Stimulated activated CD4-positive, alpha-beta T cell treated with anti-CD3 and anti-CD28 coated beads, TNF-alpha, amount 100 ng/mL, for 48 hours (primary cell): Measurements from ENCODE around the gene PITPNC1.
"Not testable (repeated sequence)": the region's sequence is repeated elsewhere in the genome, so short reads cannot be mapped to it uniquely, and the experiment has no call there.

Experiments used
- DNase-seq, 3 donors: peaks; one replicate each; pipeline ENCODE4 v3.0.0-alpha.2; 2020; ENCODE audit warnings: low read depth in 3 of 3

The PITPNC1 gene

DNA sequence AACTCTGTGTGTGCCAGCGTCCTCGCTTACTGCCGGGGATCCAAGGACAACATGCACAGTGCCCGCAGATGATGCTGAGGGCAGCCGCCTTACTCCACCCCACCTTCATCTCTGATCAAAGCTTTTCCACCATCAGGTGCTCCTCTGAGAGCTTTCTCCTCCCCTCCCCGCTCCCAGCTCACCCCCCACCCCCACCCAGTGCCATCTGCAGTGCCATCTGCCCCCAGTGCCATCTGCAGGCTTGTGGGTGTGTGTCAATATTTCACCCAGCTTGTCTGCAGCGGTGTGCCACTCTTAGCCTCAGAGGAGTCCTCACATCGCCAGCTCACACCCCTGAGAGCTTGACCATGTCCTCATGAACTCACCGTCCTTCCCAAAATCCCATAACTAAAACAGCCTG is 242.5 kb downstream of the PITPNC1 start:
- DNase-seq: no peak

DNA sequence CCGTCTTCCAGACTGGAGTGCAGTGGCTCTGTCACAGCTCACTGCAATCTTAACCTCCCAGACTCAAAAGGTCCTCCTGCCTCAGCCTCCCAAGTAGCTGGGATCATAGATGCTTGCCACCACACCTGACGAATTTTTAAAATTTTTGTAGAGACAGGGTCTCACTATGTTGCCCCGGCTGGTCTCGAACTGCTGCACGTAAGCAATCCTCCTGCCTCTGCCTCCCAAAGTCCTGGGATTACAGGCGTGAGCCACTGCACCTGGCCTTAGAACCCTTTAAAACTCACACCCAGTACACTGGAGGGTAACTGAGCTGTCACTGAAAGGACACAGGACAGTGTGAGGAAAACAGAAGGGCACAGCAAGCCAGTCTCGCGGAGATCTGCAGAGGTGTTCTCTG is 243.0 kb downstream of the PITPNC1 start:
- no peak for DNase-seq

DNA sequence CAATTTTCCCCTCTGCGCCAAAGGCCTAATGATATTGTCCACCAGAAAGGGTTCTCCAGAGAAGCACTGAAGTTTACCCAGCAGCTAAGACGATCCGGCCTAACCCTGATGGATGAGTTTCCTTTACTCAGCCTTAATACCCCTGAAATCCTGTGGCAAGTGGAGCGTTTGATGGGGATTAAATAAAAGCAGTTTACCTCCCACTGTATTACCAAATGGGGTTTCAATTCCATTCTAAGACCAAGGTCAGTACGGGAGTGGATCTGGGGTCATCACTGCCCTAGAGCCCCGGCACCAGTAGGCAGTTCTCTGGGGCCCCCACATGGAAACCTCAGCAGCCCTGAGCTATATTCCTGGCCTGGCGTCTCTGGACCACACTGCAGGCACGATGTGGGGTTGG is 243.6 kb downstream of the PITPNC1 start:
- DNase-seq: no peak

DNA sequence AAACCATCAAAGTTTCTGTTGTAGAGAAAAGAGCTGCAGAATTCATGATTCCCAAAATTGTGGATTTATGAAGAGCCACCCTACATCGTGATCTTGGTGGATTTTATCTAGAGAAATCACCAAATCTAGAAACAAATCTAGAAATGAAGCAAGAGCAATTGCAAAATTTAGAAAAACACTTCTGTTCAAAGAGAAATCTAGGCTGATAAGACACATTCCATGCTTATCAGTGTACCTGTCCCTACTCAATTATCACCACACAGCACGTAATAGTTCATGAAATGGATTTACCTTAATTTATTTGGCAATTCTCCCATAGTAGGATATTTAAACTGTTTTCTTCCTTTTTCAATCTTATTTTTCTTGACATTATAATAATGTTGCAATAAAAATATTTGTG is 246.7 kb downstream of the PITPNC1 start:
- DNase-seq: no peak

DNA sequence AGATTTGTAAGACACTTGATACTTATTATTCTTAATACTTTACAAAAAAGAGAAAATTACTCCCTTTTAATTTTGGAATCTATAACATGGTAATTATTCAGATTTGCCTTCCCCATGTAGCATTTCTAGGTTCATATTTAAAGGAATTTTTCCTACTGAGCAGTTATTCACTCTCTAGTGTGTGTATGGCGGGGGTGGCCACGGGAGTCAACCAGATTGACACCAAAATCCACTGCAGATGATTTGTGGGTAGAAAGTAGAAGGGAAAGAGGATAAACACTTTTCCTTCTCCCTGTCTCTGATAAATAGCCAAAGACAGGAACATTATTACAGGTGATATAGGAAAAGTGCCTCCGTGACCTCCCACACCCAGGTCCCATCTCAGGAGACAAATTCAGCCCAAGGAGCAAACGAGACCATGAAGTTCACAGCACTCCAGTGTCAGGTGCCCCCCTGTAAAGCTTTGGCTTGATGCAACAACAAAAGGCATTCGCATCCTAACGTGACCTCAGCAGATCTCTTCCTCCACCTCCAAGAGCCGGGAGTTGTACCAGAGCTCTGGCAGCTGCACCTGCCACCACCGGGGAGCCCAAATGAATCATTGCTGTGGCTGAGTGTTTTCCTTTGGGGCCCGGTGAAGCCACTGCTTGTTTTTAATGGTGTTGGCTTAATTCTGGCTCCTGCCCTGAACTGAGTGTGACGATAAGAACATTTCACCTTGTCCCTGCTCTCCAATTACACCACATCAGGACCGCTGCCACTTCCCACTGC is 248.0 kb downstream of the PITPNC1 start:
- DNase-seq: no peak

DNA sequence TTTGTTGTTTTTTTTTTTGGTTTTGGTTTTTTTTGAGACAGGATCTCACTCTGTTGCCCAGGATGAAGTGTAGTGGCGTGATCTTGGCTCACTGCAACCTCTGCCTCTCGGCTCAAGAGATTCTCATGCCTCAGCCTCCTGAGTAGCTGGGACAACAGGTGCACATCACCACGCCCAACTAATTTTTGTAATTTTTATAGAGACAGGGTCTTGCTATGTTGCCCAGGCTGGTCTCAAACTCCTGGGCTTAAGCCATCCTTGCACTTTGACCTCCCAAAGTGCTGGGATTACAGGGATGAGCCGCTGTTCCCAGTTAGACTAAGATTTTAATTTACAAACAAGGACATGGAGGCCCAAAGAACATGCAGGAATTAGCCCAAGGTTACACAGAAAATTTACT is 248.9 kb downstream of the PITPNC1 start:
- no peak for DNase-seq

DNA sequence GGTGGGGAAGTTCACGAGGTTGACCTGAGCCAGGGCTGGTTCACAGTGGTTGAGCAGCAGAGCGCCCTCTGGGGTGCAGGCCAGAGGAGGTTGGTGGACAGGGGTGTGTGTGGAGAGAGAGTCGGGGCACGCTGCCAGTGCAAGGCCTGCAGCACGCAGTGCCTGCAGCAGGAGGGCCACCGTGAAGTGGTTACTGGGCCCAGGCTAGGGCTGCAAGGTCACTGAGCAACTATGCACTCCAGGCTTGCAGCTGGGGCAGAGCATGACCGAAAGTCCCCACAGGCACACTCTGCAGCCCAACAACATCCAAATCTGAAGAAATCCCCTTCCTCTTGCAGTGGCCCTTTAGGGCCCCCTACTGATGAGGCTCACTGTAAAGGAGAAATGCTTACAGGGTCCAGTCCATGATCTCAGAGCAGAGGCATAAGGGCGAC is 251.5 kb downstream of the PITPNC1 start:
- DNase-seq: no peak

DNA sequence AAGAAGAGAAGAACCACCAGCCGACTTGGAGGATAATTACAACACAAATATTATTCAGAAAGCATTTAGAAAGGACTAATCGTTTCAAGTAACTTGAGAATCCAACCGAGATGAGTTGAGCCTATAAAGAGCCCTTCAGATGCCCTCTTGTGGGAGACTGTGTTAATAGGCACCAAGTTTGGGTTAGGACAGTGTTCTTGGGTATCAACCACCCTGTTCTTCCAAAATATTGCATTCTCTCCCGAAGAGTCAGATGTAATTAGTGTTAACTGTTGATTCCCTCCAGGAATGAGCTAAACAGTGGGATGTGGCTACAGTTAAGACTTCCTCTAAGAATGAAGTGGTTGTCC is 252.9 kb downstream of the PITPNC1 start:
- no peak for DNase-seq

DNA sequence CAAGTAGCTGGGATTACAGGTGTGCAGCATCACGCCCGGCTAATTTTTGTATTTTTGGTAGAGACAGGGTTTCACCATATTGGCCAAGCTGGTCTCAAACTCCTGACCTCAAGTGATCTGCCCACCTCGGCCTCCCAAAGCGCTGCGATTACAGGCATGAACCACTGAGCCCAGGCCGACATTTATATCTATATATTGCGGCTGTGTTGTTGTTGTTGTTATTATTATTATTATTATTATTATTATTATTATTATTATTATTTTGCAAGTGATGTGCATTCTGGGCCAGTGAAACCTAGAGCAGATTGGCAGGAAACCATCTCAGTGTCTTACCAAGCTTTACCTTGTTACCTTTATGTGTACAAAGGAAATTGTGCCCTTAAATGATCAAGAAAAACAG is 253.8 kb downstream of the PITPNC1 start:
- DNase-seq: not testable (repeated sequence)

DNA sequence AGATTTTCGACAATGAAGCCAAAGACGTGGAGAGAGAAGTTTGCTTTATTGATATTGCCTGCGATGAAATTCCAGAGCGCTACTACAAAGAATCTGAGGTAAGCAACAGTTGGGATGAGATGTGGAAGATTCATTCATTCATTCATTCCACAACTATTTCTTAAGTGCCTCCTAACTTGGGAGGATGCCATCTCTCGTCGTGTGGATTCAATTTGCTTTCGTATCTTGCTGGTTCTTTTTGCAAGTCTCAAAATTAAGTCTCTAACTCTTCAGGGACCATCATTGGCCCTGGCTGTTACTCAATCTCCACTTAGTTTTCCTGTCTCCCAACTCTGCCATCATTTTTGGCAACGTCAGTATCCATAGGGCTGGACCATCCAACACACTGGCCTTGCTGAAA is 255.1 kb downstream of the PITPNC1 start:
- DNase-seq: no peak

DNA sequence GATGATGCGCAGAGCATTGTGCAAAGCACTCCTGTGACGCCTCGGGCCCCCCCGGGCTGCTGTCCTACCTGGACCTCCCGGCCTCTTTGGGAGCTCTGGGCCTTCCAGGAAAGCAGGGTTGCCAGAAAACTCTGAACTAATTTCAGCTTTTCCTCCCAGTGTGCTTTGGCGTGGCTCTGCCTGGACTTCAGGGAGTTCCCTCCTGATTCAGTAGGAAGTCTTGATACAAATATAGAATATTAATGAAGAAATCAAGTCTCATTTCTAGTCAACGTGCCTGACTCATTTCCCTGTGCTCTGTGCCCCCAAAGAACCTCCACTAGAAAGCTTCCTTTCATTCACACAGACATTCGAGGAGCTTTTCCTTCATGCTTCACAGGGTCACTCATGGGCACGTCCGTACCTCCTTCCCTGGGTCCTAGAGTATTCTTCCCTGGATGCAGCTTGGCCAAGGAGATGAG is 256.7 kb downstream of the PITPNC1 start:
- no peak for DNase-seq

DNA sequence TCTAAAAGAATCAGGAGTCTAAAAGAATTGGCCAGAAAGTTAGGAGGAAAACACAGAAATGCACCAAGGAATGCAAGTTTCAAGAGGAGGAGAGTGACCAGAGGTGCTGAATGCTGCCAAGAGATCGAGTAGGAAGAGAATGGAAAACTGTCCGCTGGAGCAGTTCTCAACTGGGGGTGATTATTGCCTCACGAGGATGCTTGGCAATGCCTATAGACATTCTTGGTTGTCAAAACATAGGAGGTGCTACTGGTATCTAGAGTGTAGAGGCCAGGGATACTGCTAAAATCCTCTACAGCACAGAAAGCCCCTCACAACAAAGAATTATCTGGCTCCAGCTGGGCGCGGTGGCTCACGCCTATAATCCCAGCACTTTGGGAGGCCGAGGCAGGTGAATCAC is 258.6 kb downstream of the PITPNC1 start:
- DNase-seq: no peak

DNA sequence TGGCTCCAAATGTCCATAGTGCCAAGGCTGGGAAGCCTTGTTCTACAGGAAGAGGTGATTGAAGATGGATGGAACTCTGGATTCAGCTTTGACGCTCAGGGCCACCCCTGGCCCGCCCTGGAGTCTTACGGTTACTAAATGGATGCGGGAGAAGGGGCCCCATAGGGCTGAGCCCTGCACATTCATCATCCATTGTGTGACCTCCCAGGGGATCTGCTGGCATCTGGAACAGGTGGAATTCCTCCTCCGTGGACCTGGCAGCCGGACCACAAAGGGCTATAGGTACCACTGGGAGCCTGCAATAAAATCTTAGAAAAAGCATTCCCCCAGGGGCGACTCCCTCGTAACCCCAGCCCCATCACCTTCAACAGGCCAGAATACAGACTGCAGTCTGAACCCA is 259.2 kb downstream of the PITPNC1 start:
- no peak for DNase-seq

DNA sequence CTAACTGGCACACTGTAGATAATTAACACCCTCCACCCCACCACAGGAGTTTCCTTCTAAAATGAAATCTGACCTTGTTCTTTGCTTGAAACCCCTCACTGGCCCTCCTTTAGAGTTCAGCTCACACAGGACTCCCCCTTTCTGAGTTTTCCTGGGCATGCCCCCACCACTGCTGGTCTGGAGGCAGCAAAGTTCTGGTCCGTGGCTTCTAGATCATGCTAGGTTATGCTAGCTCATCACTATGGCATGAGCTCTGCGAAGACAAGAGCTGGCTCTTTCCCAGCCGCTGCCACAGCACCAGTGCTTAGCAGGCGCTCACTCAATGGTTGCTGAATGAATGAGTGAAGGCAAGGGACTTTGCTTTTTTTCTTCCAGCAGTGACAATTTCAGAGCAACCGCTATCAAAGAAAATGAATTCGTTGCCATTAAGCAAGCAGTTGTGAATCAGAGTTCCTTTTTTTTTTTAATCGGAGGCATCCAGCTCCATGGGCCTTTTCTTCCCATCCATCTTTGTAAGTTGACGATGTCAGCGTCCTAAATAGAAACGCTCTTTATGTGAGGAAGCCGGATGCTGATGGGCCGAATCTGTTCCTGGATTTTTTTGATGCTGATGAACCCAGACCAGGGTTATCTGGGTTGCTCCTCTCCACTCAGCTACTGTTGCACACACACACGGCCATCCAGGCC is 259.9 kb downstream of the PITPNC1 start:
- DNase-seq: no peak

DNA sequence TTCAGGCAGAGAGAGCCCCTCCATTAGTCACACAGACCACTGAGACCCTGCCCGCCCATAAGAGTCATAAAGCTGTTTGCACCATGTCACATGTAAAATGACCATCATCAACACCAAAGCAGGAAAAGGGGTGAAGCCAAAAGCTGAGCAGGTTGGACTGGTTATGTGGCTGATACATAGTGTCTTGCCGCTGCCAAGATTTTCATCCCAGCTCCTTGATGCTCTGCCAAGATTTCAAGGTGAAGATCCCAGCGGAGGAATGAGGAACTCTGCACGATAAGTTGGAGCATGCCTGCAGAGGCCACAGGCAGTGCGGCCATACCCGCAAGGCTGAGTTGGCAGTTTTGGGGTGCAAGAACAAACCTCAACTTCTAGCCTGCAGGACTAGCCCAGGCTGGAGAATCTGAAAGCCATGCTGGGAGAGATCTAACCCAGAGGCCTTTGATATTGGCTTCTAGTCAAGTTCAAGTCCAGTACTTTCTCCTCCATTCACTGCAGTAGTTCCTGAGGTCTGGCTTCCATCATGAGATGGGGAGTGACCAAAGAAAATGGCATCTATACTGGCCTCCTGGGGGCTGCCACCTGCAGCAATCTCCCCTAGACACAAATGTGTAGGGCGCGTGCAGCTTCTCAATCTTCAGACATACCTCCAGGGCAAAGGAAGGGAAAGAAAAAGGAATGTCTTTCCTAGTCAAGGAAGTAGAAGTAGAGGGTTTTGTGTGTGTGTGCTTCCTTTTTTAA is 261.0 kb downstream of the PITPNC1 start:
- DNase-seq: no peak

DNA sequence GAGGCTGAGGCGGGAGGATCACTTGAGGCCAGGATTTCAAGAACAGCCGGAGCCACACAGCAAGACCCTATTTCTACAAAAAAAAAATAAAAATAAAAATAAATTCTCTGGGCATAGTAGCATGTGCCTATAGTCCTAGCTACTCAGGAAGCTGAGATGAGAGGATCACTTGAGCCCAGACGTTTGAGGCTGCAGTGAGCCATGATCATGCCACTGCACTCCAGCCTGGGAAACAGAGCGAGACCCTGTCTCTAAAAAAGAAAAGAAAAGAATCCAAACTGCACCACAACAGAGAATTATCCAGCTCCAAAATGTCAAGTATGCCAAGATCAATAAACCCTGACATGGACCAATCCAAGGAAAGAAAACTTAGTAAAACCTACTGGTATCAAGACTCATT is 261.8 kb downstream of the PITPNC1 start:
- DNase-seq: no peak

DNA sequence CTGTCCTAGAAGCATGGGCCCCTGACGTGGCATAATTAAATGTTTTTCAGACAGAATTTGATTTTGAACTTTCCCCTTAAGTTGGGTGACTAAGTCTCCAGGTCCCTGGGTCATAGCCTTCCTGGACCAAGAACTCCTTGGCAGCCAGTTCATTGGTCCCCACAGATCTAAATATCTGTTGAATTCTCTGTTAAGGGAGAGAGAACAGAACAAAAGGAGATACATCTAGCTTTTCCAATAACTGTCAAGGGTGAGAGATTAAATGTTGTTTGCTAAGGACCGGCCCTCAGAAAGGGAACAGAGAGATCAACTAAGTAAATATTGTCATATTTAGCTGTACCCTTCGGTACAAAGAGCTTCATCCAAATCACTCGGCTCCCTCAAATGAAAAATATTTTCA is 262.5 kb downstream of the PITPNC1 start:
- DNase-seq: no peak

DNA sequence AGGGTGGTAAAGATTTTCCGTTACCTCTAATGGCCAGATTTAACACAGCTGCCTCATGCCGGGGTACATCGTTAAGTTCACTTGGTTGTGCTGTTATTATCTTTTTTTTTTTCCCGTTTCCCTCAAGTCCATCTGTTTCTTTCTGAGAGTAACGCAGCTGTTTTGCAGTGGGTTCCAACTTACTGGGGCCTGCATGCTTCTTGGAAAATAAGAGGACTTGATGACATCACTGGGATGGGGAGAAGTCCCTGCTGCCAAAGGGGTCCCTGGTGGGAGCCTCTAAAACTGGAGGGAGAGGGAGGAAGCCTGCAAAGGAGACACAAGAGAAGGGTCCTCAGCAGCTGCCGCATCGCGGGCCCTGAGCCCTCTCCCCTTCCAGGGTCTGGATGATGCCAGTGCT is 262.9 kb downstream of the PITPNC1 start:
- DNase-seq: no peak

DNA sequence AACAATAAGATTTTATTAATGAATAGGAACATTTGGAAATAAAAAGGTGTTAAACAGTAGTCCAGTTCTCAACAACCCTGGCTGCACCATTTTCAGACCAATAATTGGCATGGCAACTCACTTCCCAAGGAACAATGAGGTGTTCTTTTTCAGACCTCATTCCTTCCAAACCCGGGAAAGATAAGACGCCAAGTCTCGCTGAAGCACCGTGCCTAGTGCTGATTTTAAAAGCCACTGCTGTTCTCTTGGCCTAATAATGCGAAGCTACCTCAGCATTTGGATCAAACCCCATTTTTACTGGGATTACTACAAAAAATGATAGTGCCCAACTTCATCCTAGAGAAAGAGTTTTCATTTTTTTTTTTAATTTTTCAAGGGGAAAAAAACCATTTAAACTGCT is 265.4 kb downstream of the PITPNC1 start:
- DNase-seq: no peak

DNA sequence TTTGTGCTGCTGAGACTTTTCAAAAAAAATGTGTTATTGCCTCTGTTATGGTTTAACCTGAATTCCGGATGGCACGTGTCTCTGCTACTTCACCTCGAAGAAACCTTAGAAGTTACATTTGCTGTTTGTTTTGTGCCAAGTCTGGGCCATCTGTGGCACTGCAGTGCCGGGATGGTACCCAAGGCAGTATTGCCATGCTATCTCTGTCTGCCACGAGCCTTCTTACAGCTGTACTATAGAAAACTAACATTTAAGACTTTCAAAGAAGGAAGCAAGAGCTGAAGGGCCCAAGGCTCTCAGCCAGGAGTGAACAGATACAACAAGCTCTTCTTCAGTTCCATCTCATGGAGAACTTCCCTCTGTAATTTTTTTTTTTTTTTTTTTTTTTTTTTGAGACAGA is 267.0 kb downstream of the PITPNC1 start:
- DNase-seq: no peak

DNA sequence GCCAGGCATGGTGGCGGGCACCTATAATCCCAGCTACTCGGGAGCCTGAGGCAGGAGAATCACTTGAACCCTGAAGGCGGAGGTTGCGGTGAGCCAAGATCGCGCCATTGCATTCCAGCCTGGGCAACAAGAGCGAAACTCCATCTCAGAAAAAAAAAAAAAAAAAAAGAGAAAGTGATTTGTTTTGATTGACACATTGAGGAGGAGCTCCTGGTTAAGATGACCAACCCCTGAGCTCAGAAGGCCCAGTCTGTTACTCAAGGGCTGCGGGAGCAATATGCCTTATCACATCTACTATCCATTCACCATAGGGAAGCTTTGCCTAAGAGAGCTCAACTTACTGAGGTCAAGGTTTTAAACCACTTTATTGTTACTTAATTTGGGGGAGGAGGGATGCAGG is 268.1 kb downstream of the PITPNC1 start:
- DNase-seq: not testable (repeated sequence)

DNA sequence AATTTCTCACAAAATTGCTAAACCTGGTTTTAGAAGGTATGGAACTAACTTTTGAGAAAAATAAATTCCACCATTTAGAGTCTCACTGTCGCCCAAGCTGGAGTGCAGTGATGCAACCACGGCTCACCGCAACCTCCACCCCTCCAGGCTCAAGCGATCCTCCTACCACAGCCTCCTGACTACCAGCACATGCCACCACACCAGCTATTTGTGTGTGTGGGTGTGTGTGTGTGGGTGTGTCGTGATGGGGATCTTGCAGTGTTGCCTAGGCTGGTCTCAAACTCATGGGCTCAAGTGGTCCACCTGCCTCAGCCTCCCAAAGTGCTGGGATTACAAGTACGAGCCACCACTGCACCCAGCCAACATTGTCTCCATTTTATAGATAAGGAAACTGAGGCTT is 269.4 kb downstream of the PITPNC1 start:
- DNase-seq: no peak

DNA sequence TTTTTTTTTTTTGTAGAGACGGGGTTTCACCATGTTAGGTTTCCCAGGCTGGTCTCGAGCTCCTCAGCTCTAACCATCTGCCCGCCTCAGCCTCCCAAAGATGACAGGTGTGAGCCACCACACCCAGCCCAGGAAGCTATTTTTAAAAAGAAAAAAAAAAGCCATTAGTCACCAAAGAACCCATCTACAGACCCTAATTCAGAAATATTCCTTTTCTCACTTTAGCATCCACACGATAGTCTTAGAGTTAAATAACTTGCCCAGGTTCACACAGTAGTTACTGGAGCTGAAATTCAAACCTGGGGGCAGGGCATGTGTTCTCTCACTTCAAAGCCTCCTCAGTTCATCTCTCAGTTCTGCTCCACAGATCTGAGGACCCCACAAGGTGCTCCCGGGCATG is 270.4 kb downstream of the PITPNC1 start:
- DNase-seq: no peak
